RWPE1 (cell line): Measurements from ENCODE around the gene POLR2E.

Source experiments
- CTCF ChIA-PET: fragments of 350-600 bp; sonication (Branson Sonifier 250); formaldehyde crosslinking; extraction: SDS; loops from one replicate; lab custom pipeline; 2021; lab: Yijun Ruan, JAX
- POLR2A ChIA-PET: fragments of 400-600 bp; formaldehyde crosslinking; extraction: SDS; loops from one replicate; lab custom pipeline; 2020; ENCODE audit warnings: antibody characterized with exemption; ENCODE audit not compliant: low non-redundant PET; lab: Yijun Ruan, JAX
- DNase-seq: peaks from one replicate; pipeline ENCODE4 v3.0.0; 2012; ENCODE audit warnings: low spot score
- H3K27ac ChIP-seq: fragments of 450-650 bp; 2 replicates; pipeline ENCODE4 v1.5.1; 2017
- CTCF ChIP-seq: fragments of 450-650 bp; conservative IDR thresholded peaks from 2 replicates; pipeline ENCODE4 v1.5.1; 2017; ENCODE audit warnings: low read depth, mild to moderate bottlenecking

The POLR2E gene

GRCh38 chr19:1138121-1138520, 42.9 kb upstream of the POLR2E start:
- POLR2A ChIA-PET: no interaction called here
- TF ChIP-seq CTCF: no peak
- DNase-seq: no peak
- H3K27ac ChIP-seq: no peak overlapping the region
- CTCF ChIA-PET: no interaction called here

- DNase-seq: no peak
- peak overlapping the region; percentile 93 for H3K27ac ChIP-seq
- TF ChIP-seq CTCF: no peak
- CTCF ChIA-PET: no interaction called here
- POLR2A ChIA-PET: no interaction called here
Observed at GRCh38 chr19:1136621-1137317, 41.6 kb upstream of the POLR2E start.

- DNase-seq: no peak
- no peak for TF ChIP-seq CTCF
- ChIA-PET POLR2A (no interaction called here), CTCF (no interaction called here)
- H3K27ac ChIP-seq: peak overlapping the region; percentile 93
Observed at GRCh38 chr19:1136201-1136600, 41.0 kb upstream of the POLR2E start.

- no peak for DNase-seq
- TF ChIP-seq CTCF: no peak
- ChIA-PET POLR2A (no interaction called here), CTCF (no interaction called here)
- H3K27ac ChIP-seq: peak overlapping the region; percentile 93
Observed at GRCh38 chr19:1135454-1135853, 40.3 kb upstream of the POLR2E start.

- no peak for DNase-seq
- TF ChIP-seq CTCF: no peak
- peak overlapping the region; percentile 93 for H3K27ac ChIP-seq
- ChIA-PET CTCF (interaction anchor here (1.4 kb wide), 1 partner anchor 21 kb away, joined by 7 read pairs; no protein-coding TSS in a partner anchor), POLR2A (no interaction called here)
Observed at GRCh38 chr19:1134431-1134830, 39.3 kb upstream of the POLR2E start.

- POLR2A ChIA-PET: interaction anchor here (0.6 kb wide), 1 partner anchor 98 kb away, joined by 3 read pairs; no protein-coding TSS in a partner anchor
- peak overlapping the region; percentile 93 for H3K27ac ChIP-seq
- no peak for TF ChIP-seq CTCF
- CTCF ChIA-PET: interaction anchor here (0.6 to 1.4 kb wide), 2 partner anchors 21 to 33 kb away, joined by 4 to 7 read pairs; no protein-coding TSS in a partner anchor
- peak; percentile 69 for DNase-seq
Observed at GRCh38 chr19:1133471-1133929, 38.3 kb upstream of the POLR2E start.
